HG03175 (cell line): Measurements from ENCODE around the gene EMILIN2.

Source experiments
- ATAC-seq: cut with Tn5 transposase; IDR thresholded peaks from one replicate; pipeline ENCODE4 v1.9.1; 2021; ENCODE audit warnings: mild to moderate bottlenecking, moderate library complexity; ENCODE audit not compliant: unreplicated experiment

EMILIN2 gene

DNA sequence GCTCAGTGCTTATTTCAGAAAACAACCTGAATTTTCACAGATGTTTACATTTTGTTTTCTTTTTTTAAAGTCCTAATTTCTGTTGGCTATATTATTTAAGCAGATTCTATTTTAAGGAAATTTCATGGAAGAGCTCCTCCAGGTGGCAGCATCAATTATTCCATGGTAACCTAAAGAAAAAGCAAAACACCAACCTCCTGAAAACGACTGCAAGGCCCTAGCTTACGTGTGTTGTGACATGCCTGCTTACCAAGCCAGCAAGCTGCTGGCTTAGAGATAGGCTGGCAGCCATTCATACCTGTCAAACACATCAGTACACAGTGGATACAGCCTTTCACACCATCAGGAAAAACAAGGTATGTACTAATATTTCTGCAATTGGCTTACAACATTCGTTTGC is 101.2 kb downstream of the EMILIN2 start:
- ATAC-seq = no peak

DNA sequence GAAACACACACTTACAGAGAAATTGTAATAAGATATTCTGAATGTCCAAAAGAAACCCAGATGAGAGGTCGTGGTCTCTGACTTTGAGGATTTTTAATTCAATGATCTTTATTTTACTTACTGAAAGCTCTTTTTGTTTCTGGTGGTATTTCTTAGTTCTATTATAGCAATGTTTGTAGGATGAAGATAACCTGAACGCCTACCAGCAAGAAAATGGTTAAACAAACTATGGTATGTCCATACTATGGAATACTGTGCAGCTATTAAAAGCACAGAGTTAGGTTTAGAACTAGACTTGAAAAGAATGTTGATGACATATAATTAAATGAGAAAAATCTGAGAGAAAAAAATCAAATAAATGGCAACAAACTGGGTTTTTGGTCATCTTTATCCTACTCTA is 105.8 kb downstream of the EMILIN2 start:
- no peak for ATAC-seq

DNA sequence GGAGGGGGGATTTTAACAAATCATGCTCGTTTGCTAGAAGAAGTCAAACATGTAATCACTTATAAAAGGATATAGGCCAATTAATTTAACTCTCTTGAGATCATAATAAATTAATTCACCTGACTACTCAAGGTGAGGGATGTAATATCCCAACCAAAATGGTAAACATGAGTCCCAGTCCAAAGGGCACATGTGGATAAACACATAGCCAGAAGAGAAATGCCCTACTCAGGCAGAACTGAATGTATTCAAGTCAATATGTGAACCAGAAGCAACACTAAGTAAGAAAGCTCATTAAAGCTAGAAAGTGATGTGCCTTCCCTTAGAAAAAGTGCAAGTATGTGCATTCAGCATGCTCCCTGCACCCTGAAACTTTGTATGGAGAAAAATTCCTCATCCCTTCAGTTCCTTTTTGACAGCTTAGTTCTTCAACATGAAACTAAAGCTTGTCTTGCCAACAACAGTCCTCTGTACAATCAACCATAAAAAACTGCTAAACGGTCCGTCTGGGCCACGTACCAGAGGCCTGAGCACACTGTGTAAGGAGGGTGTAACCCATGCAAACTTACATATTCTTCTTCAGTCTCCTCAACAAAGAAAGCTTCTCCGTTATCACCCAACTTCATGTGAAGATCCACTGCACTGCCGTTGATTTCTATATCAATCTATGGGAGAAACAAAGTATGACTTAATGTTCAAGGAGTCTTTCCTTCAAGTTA is 107.3 kb downstream of the EMILIN2 start:
- no peak for ATAC-seq

DNA sequence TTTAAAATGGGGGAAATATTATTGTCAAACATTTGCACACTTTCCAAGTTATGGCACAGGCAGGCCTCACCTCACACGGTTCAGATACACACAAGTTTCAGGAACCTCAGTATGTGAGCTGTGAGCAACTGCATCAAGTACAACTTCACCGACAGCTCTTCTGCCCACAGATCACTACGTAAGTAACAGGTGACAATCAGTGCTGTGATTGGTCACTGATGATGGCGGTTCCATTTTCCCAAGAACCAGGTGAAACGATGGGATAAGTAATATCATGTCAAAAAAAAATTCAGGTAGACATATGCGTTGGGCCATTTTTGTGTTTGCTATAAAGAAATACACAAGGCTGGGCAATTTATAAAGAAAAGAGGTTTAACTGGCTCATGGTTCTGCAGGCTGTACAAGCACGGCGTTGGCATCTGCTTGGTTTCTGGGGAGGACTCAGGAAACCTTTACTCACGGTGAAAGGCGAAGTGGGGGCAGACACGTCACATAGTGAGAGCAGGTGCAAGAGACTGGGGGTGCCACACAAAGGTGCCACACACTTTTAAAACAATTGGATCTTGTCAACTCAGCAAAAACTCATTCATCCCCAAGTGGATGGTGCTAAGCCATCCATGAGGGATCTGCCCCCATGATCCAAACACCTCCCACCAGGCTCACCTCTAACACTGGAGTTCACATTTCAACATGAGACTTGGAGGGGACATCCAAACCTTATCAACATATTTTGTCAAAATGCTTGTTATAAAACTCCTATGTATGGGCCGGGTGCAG is 108.3 kb downstream of the EMILIN2 start:
- ATAC-seq = no peak

DNA sequence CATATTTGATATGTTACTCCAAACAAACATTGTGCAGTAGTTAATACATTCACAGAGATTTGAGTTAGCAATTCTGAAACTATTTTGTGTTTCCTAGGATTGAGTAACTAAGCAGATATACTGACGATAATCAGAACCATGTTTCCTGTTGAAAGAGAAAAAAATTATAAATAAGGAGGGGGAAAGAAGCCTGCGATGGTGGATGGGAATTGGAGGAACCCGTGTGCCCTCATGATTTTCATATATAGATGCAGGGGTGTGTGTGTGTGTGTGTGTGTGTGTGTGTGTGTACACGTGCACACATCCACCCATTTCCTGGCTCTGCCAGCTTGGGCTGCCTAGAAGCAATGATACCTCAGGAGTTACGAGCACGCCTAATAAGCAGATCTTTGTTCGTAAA is 109.2 kb downstream of the EMILIN2 start:
- no peak for ATAC-seq

DNA sequence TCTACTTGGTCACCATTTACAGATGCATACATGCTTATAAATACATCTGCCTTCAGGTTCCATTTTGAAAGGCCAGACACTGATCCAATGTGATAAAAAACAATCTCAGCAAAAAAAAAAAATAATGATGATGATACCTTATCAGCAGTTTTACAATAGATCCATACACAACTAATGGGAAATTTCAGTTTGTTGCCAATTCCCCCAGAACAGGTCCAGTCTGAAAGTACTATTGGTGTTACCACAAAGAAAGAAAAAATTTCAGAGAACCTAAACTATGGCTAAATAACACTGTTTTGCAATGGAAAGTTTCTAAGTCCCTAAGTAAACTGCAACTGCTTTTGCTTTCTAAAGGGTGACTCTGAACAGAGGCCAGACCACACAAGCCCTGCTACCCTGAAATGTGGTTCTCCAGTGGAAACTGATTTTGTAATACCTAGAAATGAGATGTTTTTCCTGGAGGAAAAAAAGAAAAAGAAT is 112.1 kb downstream of the EMILIN2 start:
- peak; percentile 49 for ATAC-seq

DNA sequence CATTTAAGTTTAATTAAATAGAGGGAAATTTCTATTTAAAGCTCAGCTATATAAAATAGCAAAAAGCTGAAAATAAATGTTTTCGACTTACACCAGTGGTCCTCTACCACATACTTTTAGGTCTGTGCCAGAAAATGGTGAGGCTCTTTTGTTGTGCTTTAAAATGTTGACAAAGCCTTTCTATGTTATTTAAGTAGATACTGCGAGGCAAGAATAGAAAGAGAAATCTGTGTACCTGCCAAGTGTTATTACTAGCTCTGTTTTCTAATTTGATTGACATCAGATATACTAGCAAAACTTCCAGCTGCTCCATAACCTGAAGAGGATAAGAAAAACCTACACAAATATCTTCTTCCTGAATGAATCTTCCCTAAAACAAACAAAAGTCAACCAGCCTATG is 112.5 kb downstream of the EMILIN2 start:
- no peak for ATAC-seq

DNA sequence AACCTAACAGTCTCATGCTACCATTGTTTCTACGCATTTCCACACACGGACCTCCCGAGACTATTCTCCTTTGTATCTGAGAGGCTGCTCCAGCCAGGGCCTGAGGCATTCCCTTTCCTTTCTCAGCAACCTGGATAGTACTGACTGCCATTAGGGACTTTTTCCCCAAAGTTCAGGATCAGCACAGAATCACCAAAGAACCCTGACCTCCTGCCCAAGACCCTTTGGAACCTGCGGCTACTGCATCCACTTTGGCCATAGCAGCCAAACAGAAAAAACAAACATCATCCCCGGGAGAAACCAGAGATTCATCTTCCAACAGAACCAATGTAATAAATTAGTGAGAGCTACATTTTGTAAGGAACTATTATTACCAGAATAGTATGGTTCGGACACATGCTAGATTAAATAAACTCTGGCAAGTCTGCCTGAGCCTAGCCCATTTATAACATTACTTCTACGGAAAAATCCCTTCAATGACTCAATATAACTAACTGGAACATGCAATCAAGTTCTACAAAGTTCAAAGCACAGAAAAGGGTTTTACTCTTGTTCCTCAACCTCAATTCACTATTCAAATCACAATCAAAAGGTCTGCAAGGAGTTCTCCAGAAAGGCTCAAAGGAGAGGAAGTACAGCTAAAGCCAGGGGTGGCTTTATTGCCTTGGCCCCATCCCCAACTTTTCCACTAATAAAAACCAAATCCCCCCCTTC is 114.3 kb downstream of the EMILIN2 start:
- ATAC-seq = no peak

DNA sequence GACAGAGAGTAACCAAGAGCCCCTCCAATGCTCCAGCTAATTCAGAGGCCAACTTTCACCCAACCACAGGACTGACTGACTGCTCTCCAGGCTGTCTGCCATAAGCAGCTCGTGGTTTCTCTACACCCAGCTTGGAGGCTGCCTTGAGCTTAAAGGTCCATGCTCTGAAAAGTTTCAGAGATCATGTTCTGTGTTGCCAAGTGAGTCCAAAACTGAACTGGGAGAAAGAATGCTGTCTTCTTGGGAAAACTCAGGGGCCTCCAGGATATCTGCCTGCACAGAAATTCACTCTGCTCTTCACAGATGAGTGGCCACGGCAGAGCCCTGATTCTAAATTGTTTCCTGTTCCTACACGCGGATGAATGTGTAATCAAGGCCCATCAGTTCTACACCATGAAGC is 115.0 kb downstream of the EMILIN2 start:
- no peak for ATAC-seq

DNA sequence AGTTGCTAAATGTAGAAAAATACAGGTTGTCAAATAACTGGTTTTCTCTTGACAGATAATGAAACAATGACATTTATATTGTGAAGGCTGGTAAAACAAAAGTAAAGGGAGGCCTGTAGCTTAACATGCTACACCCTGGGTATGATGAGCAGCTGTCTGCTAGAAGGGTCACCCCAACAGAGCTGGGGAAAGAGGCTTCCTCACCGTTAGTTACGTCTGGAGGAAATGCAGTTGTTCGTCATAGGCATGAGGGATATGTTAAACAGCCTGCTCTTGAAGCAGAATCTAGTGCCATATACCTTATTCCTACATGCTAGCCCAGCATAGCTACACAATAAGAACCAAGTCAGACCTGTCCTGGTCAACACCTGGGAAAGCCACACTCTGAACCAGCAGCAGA is 116.2 kb downstream of the EMILIN2 start:
- ATAC-seq = no peak

DNA sequence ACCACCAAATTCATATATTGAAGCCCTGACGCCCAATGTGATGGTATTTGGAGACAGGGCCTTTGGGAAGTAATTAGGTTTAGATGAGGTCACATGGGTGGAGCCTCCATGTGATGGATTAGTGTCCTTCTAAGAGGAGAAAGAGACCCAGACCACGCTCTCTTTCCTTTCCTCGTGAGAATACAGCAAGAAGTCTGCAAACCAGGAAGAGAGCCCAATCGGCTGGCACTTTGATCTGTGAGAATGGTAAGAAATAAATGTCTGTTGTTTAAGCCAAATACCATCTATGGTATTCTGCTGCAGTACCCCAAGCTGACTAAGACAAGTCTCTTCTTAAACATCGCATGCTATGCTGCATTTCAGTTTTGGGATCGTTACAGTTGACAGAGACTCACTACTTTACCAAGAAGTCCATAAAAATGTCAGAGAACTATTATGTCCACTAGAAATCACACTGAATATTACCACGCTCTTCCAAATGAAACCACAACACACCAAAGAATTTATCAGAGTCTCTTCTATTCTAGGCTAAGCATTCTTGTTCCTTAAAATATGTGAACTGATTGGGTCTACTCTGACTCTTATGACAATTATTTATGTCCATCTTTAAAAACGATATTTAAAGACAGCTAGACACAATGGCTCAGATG is 117.7 kb downstream of the EMILIN2 start:
- no peak for ATAC-seq
